Measurements from ENCODE around the gene CHD1.
"Not testable (repeated sequence)": the region's sequence is repeated elsewhere in the genome, so short reads cannot be mapped to it uniquely, and the experiment has no call there.

Gene CHD1

DNA sequence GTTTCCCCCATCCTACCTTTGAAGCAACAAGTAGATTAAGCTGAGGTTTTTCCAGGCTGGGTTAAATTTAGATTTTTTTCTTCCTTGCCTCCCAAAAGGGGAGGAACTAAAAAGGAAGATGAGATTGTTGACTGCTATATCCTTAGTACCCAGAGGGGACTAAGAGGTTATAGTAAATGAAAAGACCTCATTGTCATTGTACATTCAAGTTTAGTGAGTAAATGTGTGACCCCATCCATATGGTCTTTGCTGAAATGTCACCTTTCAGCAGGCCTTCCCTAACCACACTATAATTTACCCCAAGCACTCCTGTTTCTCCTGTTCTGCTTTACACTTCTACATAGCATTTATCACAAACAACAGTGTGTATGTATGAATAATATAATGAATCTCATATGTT, 35.8 kb upstream of the CHD1 start:
- no peak for DNase-seq (ENCODE audit: low read depth, low spot score)
- Histone ChIP-seq H3K9ac (ENCODE audit: insufficient read length) (no peak overlapping the region), H3K4me3 (no peak overlapping the region), H3K27ac (no peak overlapping the region), H3K36me3 (ENCODE audit: insufficient read depth, low read length) (no peaks in the 10 kb centered on the region), H3K9me3 (ENCODE audit: low read depth, low read length) (no peaks in the 10 kb centered on the region)
- no peak for TF ChIP-seq POLR2AphosphoS5 (IDR thresholded peaks at IDR 0.05; ENCODE audit: borderline replicate concordance, low read depth, low read length)
- no peak for TF ChIP-seq EZH2 (IDR thresholded peaks at IDR 0.05)
- no peak for TF ChIP-seq FOXP2 (optimal IDR thresholded peaks at IDR 0.05; ENCODE audit: control extremely low read depth, extremely low read length, insufficient read depth)

- H3K27ac ChIP-seq: no peak overlapping the region
- H3K4me3 ChIP-seq: no peak overlapping the region
- TF ChIP-seq EZH2 (IDR thresholded peaks at IDR 0.05) (no peak), FOXP2 (optimal IDR thresholded peaks at IDR 0.05; ENCODE audit: control extremely low read depth, extremely low read length, insufficient read depth) (no peak), POLR2AphosphoS5 (IDR thresholded peaks at IDR 0.05; ENCODE audit: borderline replicate concordance, low read depth, low read length) (no peak)
- H3K9me3 ChIP-seq (ENCODE audit: low read depth, low read length): no peaks in the 10 kb centered on the region
- no peak for DNase-seq (ENCODE audit: low read depth, low spot score)
- no peak overlapping the region for H3K9ac ChIP-seq (ENCODE audit: insufficient read length)
- no peaks in the 10 kb centered on the region for H3K36me3 ChIP-seq (ENCODE audit: insufficient read depth, low read length)
Measured at GRCh38 chr5:98963019-98963418, 34.2 kb upstream of the CHD1 start.

GRCh38 chr5:98962587-98962986, 33.8 kb upstream of the CHD1 start:
- TF ChIP-seq EZH2 (IDR thresholded peaks at IDR 0.05) (no peak), POLR2AphosphoS5 (IDR thresholded peaks at IDR 0.05; ENCODE audit: borderline replicate concordance, low read depth, low read length) (no peak), FOXP2 (optimal IDR thresholded peaks at IDR 0.05; ENCODE audit: control extremely low read depth, extremely low read length, insufficient read depth) (no peak)
- no peak overlapping the region for H3K4me3 ChIP-seq
- no peak overlapping the region for H3K27ac ChIP-seq
- no peaks in the 10 kb centered on the region for H3K36me3 ChIP-seq (ENCODE audit: insufficient read depth, low read length)
- no peak overlapping the region for H3K9ac ChIP-seq (ENCODE audit: insufficient read length)
- DNase-seq (ENCODE audit: low read depth, low spot score): no peak
- no peaks in the 10 kb centered on the region for H3K9me3 ChIP-seq (ENCODE audit: low read depth, low read length)

- Histone ChIP-seq H3K9me3 (ENCODE audit: low read depth, low read length) (no peaks in the 10 kb centered on the region), H3K36me3 (ENCODE audit: insufficient read depth, low read length) (no peaks in the 10 kb centered on the region), H3K4me3 (no peak overlapping the region), H3K9ac (ENCODE audit: insufficient read length) (no peak overlapping the region), H3K27ac (no peak overlapping the region)
- no peak for DNase-seq (ENCODE audit: low read depth, low spot score)
- TF ChIP-seq EZH2 (IDR thresholded peaks at IDR 0.05): no peak
- TF ChIP-seq POLR2AphosphoS5 (IDR thresholded peaks at IDR 0.05; ENCODE audit: borderline replicate concordance, low read depth, low read length): no peak
- TF ChIP-seq FOXP2 (optimal IDR thresholded peaks at IDR 0.05; ENCODE audit: control extremely low read depth, extremely low read length, insufficient read depth): no peak
Measured at GRCh38 chr5:98961665-98962344, 33.0 kb upstream of the CHD1 start.

GRCh38 chr5:98957307-98957706, 28.5 kb upstream of the CHD1 start:
- no peak for TF ChIP-seq EZH2 (IDR thresholded peaks at IDR 0.05)
- TF ChIP-seq POLR2AphosphoS5 (IDR thresholded peaks at IDR 0.05; ENCODE audit: borderline replicate concordance, low read depth, low read length): no peak
- TF ChIP-seq FOXP2 (optimal IDR thresholded peaks at IDR 0.05; ENCODE audit: control extremely low read depth, extremely low read length, insufficient read depth): no peak
- Histone ChIP-seq H3K9me3 (ENCODE audit: low read depth, low read length) (no peaks in the 10 kb centered on the region), H3K36me3 (ENCODE audit: insufficient read depth, low read length) (no peaks in the 10 kb centered on the region), H3K9ac (ENCODE audit: insufficient read length) (no peak overlapping the region), H3K27ac (no peak overlapping the region), H3K4me3 (no peak overlapping the region)
- DNase-seq (ENCODE audit: low read depth, low spot score): no peak

DNA sequence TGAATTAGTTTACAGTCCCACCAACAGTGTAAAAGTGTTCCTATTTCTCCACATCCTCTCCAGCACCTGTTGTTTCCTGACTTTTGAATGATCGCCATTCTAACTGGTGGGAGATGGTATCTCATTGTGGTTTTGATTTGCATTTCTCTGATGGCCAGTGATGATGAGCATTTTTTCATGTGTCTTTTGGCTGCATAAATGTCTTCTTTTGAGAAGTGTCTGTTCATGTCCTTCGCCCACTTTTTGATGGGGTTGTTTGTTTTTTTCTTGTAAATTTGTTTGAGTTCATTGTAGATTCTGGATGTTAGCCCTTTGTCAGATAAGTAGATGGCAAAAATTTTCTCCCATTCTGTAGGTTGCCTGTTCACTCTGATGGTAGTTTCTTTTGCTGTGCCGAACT, 27.1 kb upstream of the CHD1 start:
- H3K27ac ChIP-seq; H3K9me3 ChIP-seq (ENCODE audit: low read depth, low read length); H3K36me3 ChIP-seq (ENCODE audit: insufficient read depth, low read length); DNase-seq (ENCODE audit: low read depth, low spot score); H3K4me3 ChIP-seq; H3K9ac ChIP-seq (ENCODE audit: insufficient read length): not testable (repeated sequence)

- DNase-seq (ENCODE audit: low read depth, low spot score): not testable (repeated sequence)
Measured at GRCh38 chr5:98955471-98955870, 26.7 kb upstream of the CHD1 start.

GRCh38 chr5:98954392-98955028, 25.7 kb upstream of the CHD1 start:
- TF ChIP-seq POLR2AphosphoS5 (IDR thresholded peaks at IDR 0.05; ENCODE audit: borderline replicate concordance, low read depth, low read length) (no peak), EZH2 (IDR thresholded peaks at IDR 0.05) (no peak), FOXP2 (optimal IDR thresholded peaks at IDR 0.05; ENCODE audit: control extremely low read depth, extremely low read length, insufficient read depth) (no peak)
- no peak for DNase-seq (ENCODE audit: low read depth, low spot score)
- no peak overlapping the region for H3K9ac ChIP-seq (ENCODE audit: insufficient read length)

More at GRCh38 chr5:98955471-98955870, 26.7 kb upstream of the CHD1 start:
- H3K4me3 ChIP-seq; H3K9me3 ChIP-seq (ENCODE audit: low read depth, low read length); H3K27ac ChIP-seq; H3K36me3 ChIP-seq (ENCODE audit: insufficient read depth, low read length); H3K9ac ChIP-seq (ENCODE audit: insufficient read length): not testable (repeated sequence)

DNA sequence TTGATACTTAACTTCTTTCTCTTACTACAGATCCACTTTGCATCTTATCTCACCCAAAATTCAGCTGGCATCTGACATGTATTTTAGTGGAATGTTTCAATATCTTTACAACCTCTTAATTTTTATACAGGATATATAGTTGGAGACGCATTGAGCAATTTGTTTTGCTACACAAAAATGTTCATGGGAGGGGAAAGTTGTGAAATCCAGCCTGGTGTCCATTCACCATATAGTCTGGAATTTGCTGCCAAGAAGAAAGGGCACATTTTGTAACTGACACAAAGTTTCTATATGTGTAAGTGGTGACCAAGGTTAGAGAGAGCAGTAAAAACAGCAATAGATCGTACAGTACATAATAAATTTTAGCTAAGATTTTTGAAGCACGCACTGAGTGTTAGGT, 14.0 kb upstream of the CHD1 start:
- TF ChIP-seq FOXP2 (optimal IDR thresholded peaks at IDR 0.05; ENCODE audit: control extremely low read depth, extremely low read length, insufficient read depth) (no peak), EZH2 (IDR thresholded peaks at IDR 0.05) (no peak), POLR2AphosphoS5 (IDR thresholded peaks at IDR 0.05; ENCODE audit: borderline replicate concordance, low read depth, low read length) (no peak)
- Histone ChIP-seq H3K9me3 (ENCODE audit: low read depth, low read length) (no peaks in the 10 kb centered on the region), H3K27ac (no peak overlapping the region), H3K4me3 (no peak overlapping the region), H3K9ac (ENCODE audit: insufficient read length) (no peak overlapping the region), H3K36me3 (ENCODE audit: insufficient read depth, low read length) (no peaks in the 10 kb centered on the region)
- no peak for DNase-seq (ENCODE audit: low read depth, low spot score)

More at GRCh38 chr5:98954392-98955028, 25.7 kb upstream of the CHD1 start:
- no peak overlapping the region for H3K27ac ChIP-seq
- H3K4me3 ChIP-seq: no peak overlapping the region
- H3K36me3 ChIP-seq (ENCODE audit: insufficient read depth, low read length): no peaks in the 10 kb centered on the region
- no peaks in the 10 kb centered on the region for H3K9me3 ChIP-seq (ENCODE audit: low read depth, low read length)

Data from SK-N-MC (cell line).